NCI-H187 treated with DMSO at 0.1 percent for 48 hours (cell line): ENCODE data around the gene THADA.
"Not testable (repeated sequence)": the region's sequence is repeated elsewhere in the genome, so short reads cannot be mapped to it uniquely, and the experiment has no call there.

Source experiments
- DNase-seq: peaks from one replicate; lab custom pipeline; 2025; lab: John Stamatoyannopoulos, UW

Gene THADA

GRCh38 chr2:43414033-43414432 is 181.8 kb downstream of the THADA start:
- DNase-seq = no peak

DNA sequence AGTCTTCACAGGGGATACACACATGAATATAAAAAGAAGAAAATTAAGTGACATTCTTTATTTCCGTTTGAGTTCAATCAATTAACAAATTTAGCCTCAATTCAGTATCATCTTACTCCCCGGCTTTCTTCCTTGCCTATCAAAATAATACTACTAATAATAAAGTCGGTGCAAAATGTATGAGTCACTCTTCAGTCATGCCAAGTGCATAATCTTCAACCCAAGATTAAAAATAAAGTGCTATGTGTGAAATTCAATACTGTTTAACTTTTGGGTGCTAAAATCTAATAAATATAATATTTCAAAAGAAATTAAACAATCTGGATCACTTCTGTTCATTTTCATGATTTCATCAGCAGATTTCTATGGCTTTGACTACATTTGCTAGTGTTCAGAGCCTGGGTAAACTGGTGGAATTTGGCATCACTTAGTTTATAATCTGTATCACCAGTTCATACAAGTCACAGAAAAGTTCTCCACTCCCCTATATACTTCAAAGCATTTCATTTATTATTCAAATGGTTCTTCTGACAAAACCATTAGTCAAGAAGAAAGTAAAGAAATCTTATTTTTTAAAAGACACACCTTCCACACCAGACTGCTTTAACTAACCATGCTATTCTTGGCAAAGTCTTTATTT is 183.6 kb downstream of the THADA start:
- DNase-seq = no peak

DNA sequence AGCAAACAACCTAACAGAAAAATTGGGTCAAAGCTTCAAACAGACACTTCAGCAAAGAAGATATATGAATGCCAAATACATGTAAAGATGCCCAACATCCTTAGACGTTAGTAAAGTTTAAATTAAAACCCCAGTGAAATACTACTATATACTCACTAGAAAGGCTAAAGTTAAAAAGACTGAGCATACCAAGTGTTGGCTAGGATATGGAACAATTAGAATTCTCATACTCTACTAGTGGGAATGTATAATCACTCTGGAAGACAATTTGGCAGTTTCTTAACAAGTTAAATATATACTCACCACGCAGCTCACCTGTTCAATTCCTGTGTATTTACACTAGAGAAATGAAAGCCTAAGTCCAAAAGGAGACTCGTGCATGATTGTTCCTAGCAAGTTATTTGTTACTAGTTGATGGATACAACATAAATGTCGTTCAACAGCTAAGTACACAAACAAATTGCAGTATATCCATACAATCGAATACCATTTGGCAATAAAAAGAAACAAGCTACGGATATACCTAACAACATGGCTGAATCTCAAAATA is 185.7 kb downstream of the THADA start:
- no peak for DNase-seq

DNA sequence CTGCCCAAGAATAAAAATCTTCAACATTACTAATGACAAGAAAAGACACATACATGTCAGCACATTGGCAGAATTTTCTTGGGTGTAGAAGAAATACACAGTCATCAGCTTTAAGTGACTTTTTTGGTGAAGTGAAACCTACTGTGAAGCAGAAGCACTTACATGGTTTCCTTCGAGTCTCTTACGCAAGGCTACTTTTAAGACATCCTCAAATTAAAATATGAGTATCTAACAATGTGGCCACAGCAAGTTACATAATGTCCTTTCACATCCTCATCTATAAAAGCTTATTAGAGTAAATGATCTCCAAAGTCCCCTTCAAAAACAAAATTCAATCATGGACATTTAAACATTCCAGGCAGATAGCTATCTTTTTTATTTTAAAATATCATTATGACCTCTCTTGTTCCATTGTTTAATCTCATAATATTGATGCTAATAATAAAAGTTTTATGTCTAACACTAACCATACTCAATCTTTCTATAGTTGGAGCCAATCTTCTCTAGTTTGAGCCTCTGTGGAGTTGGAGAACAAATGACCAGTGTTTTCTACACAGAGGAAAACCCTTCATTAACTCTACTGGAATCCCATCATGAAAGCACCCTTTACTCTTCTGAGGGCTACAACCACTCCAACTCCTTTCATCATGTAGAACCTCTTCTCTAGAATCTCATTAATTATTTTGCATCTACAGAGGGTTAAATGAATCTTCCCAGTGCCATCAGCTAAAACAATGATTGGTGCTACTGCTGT is 187.3 kb downstream of the THADA start:
- no peak for DNase-seq

- DNase-seq = no peak
These were observed 187.9 kb downstream of the THADA start for GRCh38 chr2:43407935-43408334.

DNA sequence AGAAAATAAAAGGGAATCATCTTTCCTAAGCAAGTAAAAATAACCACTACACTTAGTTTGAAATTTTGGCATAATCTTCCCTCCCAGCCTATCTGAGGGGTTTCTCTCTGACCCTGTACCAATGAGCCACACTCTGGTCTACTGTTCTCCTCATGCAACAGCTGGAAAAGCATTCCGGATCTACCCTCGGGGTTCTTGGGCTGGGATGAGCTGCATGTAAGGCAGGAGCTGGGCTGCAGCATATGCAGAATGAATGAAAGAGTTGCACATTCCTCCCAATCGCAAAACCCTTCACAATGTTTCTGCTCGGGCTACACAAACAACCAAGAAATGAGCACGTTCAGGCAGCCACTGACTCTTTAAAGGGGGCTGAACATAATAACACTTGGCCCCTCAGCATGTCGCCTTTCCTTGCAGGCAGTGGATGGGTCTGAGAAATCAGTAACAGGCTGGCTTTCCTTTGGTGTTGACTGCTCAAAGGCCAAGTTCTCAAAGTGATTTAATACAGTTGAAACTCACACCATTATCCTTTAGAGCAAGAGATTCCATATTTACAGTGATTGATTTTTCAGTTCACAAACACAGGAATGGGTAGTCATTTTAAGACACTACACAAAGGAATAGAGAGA is 189.1 kb downstream of the THADA start:
- no peak for DNase-seq

GRCh38 chr2:43405829-43406228 is 190.0 kb downstream of the THADA start:
- DNase-seq = no peak

DNA sequence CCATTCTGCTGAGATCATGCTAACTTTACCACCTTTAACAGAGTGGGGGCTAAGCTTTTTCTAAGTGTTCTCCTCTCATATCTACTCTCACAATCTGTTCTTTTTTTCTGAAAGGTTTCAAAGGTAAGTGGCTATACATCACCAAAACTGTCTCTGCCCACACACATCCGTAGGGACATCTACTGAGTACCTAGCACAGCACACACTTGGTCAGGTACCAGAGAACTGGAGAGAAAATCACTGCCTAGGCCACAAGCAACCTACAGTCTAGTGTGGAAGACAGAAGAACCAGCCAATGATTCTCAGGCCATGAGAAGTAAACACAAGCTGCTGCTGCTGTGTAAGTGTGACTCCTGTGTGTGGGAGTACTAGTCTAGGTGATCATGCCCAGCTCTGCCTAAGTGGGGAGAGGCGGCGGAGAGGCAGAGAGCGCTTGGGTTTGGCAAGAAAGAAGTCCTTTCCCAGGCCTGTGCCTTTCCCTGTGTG is 193.3 kb downstream of the THADA start:
- no peak for DNase-seq

GRCh38 chr2:43402002-43402401 is 193.8 kb downstream of the THADA start:
- no peak for DNase-seq

DNA sequence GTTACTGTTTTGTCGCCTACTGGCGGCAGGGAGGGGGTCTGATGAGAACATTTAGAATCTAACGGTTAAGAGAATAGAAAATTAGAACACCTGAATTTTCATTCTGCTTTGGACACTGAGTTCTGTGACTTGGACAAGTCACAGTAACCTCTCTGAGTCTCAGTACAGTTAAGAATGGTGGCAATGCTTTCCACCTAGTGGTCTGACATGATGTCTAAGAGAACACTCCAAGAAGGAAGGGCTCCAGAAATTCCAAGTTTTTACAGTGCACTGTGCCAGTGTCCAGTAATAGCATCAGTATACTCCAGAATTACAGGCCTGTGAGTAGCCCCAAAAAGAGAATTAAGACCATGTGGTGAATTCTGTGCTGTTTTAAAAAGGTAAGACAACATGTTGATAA is 195.3 kb downstream of the THADA start:
- no peak for DNase-seq

DNA sequence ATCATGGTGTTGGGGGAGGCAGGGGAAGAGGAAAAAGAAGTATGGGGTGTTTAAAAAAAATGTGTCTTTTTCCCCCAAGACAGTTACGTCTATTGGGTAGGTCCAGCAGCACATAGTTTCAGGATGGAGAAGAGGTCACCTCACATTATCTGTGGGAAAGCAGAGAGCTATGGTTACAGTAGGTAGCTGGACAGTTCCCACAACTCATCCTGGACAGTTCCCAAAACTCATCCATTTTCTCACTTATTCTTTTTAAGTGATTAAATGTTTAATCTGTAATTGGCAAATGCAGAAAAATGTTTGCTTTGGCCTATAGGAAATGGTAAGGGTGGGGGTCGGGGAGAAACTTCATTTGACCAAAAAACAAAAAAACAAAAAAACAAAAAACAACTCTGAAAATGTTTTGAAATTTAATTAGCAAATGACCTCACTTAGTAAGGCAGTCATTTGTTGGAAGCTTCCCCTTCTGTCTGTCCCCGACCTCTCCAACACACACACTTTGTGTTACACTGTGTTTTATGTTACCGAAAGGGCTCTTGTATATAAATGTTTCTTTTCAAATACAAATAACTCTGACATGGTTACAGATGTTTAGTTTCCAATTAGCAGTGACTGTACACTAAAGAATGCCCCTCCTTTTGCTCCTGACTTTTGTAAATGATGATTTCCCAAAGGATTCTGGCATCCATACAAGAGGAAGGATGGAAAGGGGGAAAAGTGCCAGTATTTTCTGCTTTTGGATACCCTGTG is 196.1 kb downstream of the THADA start:
- DNase-seq = no peak

GRCh38 chr2:43399098-43399497 is 196.7 kb downstream of the THADA start:
- DNase-seq = no peak

GRCh38 chr2:43397821-43398220 is 198.0 kb downstream of the THADA start:
- DNase-seq = no peak

GRCh38 chr2:43397411-43397810 is 198.4 kb downstream of the THADA start:
- no peak for DNase-seq

DNA sequence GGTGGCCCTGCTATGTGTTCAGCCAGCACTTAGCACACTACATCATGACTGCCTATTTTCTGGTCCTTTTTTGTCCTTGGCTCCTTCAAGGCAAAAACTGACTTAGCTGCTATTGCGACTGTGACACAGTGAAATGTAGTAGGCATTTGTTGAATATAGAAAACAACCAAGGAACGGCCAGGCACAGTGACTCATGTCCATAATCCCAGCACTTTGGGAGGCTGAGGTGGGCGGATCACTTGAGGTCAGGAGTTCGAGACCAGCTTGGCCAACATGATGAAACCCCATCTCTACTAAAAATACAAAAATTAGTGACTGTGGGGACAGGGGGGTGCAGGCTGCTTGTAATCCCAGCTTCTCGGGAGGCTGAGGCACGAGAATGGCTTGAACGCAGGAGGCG is 199.5 kb downstream of the THADA start:
- not testable (repeated sequence) for DNase-seq

DNA sequence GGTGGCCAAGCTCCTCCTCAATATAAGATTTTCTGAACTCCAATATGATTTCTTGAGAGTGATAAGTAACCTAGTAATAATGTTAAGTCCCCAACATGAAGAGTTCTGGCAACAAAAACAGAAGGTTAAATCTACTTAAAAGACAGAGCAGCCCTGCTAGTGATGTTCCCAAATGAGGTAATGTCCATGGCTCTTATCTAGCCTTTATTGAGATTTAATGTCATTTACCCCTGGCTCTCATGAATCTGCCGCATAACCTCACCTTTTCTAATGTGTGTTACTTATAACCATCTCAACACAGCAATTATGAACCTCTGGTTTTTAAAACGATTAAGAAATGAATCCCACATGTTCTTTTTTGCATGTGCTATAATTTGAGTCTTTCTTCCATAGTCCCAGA is 201.9 kb downstream of the THADA start:
- DNase-seq = no peak

DNA sequence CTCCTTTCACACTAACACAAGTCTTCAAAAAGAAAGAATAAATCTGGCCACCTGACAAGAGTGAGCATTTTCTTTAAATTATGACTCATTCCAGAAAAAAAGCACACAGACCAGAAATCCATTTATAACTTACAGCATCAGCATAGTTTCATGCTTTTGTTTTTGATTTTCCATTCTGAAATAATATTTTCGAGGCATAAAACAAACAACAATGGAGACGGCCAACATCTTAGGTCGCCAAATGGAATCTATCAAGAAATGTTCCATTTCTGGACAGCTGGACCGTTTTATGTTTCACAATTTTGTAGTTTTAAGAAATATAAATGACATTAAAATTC is 204.0 kb downstream of the THADA start:
- no peak for DNase-seq

DNA sequence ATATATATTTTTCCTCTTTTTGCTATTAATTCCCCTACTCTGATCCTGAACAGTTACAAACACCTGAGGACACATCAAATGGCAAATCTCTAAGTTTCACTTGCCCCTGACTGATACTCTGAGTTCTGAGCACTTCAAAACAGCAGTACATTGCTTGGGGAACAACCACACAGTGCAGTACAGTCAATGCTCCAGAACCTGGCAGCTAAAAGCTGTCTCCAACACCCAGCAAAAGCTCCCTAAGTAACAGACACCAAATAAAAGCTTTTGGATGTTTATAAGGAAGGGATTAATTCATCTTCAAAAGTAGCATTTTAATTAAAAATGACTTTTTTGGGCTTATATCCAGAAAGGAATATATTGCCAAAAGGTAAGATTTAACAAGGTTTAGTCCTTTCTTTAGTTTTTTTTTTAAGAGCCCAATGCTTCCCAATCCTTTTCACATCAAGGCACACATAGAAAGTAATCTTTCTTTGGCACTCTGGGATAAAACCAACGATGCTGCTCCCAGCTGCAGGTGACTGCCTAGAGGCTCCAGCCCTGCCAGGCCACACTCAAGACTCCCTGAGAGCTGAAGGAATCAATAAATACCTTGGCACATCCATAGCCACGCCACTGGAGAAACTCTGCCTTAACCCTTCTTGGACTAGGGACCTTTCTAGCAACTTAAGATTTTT is 204.5 kb downstream of the THADA start:
- no peak for DNase-seq

GRCh38 chr2:43389581-43390466 is 206.0 kb downstream of the THADA start:
- no peak for DNase-seq

DNA sequence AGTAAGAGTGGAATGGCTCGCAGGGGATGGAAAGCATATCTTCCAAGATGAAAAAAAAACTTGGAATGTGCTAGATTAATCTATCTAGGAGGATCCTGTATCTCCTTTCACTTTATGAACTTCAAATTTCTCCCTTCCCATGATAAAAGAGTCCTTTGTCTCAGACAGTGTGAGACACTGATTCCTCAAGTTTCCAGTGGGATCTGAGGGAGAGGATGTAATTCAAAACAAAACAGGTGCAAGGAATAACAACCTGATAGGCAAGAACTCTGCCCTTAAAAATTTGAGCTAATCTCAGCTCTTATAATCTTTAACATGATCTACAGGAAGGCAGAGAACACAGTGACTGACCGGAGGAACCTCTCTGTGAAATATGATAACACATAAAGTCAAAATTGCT is 207.5 kb downstream of the THADA start:
- DNase-seq = no peak
